ENCODE data around the gene MYH1.

GRCh38 chr17:10563991-10564660 is 45.8 kb upstream of the MYH1 start:
- TF ChIP-seq CTCF (IDR thresholded peaks at IDR 0.05) (no peak), ZFX (IDR thresholded peaks at IDR 0.05; ENCODE audit: borderline replicate concordance) (no peak)

Data from 22Rv1 (cell line).